Ishikawa (cell line): Measurements from ENCODE around the gene TRAF5.

Experiments used
- CEBPB ChIP-seq: IDR thresholded peaks from 2 replicates; pipeline ENCODE4 v1.6.1; 2012
- CREB1 ChIP-seq: IDR thresholded peaks from 2 replicates; pipeline ENCODE4 v1.6.1; 2012; ENCODE audit warnings: low read depth
- EGR1 ChIP-seq: IDR thresholded peaks from 2 replicates; pipeline ENCODE4 v1.6.1; 2012
- EP300 ChIP-seq: IDR thresholded peaks from 2 replicates; pipeline ENCODE4 v1.6.1; 2012; ENCODE audit warnings: borderline replicate concordance
- FOXM1 ChIP-seq: IDR thresholded peaks from 2 replicates; pipeline ENCODE4 v1.6.1; 2012; ENCODE audit warnings: low read depth, borderline replicate concordance
- NFIC ChIP-seq: IDR thresholded peaks from 2 replicates; pipeline ENCODE4 v1.6.1; 2012
- RAD21 ChIP-seq: IDR thresholded peaks from 2 replicates; pipeline ENCODE4 v1.6.1; 2012; ENCODE audit warnings: low read depth
- TAF1 ChIP-seq: IDR thresholded peaks from 2 replicates; pipeline ENCODE4 v1.6.1; 2012; ENCODE audit warnings: low read depth, mild to moderate bottlenecking
- TCF12 ChIP-seq: IDR thresholded peaks from 2 replicates; pipeline ENCODE4 v1.6.1; 2012; ENCODE audit warnings: low read depth
- TEAD4 ChIP-seq: IDR thresholded peaks from 2 replicates; pipeline ENCODE4 v1.6.1; 2012
- USF1 ChIP-seq: IDR thresholded peaks from 2 replicates; pipeline ENCODE4 v1.6.1; 2012
- YY1 ChIP-seq: IDR thresholded peaks from 2 replicates; pipeline ENCODE4 v1.6.1; 2012; ENCODE audit warnings: low read depth
- ZBTB7A ChIP-seq: IDR thresholded peaks from 2 replicates; pipeline ENCODE4 v1.6.1; 2012; ENCODE audit warnings: low read depth
- TF ChIP-seq, protein P1 (sequence below): IDR thresholded peaks from 2 replicates; pipeline ENCODE4 v1.6.1; 2012
- TF ChIP-seq, protein P2 (sequence below): IDR thresholded peaks from 2 replicates; pipeline ENCODE4 v1.6.1; 2012; ENCODE audit warnings: low read depth, mild to moderate bottlenecking

The TRAF5 gene

GRCh38 chr1:211349741-211350140 lies 23.1 kb downstream of the TRAF5 start:
- TF ChIP-seq, protein P1, sequence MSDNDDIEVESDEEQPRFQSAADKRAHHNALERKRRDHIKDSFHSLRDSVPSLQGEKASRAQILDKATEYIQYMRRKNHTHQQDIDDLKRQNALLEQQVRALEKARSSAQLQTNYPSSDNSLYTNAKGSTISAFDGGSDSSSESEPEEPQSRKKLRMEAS = no peak
- TF ChIP-seq EGR1 (no peak), USF1 (no peak), TAF1 (no peak), RAD21 (no peak), TCF12 (no peak), EP300 (no peak), NFIC (no peak), TEAD4 (no peak), YY1 (no peak), CEBPB (no peak), FOXM1 (no peak), ZBTB7A (no peak), CREB1 (no peak)
- TF ChIP-seq, protein P2, sequence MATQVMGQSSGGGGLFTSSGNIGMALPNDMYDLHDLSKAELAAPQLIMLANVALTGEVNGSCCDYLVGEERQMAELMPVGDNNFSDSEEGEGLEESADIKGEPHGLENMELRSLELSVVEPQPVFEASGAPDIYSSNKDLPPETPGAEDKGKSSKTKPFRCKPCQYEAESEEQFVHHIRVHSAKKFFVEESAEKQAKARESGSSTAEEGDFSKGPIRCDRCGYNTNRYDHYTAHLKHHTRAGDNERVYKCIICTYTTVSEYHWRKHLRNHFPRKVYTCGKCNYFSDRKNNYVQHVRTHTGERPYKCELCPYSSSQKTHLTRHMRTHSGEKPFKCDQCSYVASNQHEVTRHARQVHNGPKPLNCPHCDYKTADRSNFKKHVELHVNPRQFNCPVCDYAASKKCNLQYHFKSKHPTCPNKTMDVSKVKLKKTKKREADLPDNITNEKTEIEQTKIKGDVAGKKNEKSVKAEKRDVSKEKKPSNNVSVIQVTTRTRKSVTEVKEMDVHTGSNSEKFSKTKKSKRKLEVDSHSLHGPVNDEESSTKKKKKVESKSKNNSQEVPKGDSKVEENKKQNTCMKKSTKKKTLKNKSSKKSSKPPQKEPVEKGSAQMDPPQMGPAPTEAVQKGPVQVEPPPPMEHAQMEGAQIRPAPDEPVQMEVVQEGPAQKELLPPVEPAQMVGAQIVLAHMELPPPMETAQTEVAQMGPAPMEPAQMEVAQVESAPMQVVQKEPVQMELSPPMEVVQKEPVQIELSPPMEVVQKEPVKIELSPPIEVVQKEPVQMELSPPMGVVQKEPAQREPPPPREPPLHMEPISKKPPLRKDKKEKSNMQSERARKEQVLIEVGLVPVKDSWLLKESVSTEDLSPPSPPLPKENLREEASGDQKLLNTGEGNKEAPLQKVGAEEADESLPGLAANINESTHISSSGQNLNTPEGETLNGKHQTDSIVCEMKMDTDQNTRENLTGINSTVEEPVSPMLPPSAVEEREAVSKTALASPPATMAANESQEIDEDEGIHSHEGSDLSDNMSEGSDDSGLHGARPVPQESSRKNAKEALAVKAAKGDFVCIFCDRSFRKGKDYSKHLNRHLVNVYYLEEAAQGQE = no peak

GRCh38 chr1:211352465-211352864 lies 25.8 kb downstream of the TRAF5 start:
- TF ChIP-seq TAF1 (no peak), EGR1 (no peak), CREB1 (no peak), CEBPB (no peak)
- TF ChIP-seq, protein P2 = no peak
- TF ChIP-seq, protein P1 = no peak

DNA sequence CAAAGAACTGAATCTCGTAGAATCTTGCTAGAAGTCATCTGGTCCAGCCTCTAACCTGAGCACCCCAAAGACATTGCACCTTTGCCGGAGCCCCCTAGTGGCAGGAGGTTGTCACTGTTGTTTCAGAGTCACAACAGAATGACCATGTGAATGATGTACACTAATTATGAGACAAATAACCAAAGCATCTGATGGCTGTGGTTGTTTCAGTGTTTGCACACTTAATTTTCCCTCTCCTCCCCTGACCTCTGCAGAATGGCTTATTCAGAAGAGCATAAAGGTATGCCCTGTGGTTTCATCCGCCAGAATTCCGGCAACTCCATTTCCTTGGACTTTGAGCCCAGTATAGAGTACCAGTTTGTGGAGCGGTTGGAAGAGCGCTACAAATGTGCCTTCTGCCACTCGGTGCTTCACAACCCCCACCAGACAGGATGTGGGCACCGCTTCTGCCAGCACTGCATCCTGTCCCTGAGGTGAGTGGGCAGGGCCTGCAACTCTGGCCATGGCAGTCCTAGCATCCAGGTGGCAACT lies 26.4 kb downstream of the TRAF5 start:
- TF ChIP-seq TCF12 (no peak), EGR1 (no peak), EP300 (no peak), USF1 (no peak), RAD21 (peak; percentile 63)

DNA sequence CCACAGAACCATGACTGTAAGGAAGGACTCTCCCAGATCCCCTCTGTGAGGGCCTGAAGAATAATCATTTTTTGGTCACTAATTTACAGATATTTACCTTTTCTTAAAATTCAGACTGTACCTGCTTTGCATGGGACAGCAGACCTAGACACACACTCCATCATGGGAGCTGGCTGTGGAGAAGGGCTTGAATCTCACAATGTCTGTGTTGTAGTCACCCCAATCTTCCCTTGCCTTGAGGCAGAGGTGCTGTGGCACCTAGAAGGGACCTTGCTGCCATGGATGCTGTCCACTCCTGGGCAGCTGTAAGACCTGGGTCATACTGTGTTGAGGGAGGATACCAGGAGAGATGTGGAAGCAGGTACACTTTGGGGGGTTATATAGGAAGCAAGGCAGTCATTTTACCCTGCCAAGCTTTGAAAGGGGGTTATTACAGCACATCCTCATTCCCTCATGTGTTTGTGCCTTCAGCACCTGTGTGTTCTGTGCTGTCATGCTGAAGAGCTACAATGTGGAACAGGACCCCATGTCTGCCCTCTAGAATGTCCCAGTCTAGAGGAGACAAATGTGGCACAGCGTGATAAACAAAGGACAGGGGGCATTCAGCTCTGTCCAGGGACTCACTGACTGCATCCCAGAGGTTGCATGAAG lies 27.1 kb downstream of the TRAF5 start:
- TF ChIP-seq, protein P1 = no peak
- TF ChIP-seq EGR1 (no peak), NFIC (no peak), CEBPB (no peak), FOXM1 (no peak), ZBTB7A (no peak), TEAD4 (no peak), USF1 (no peak)
- TF ChIP-seq, protein P2 = no peak
